CD14-positive monocyte (primary cell): ENCODE data around the gene SH2D4B. TPM values are rescaled to one million over a fixed set of nuclear protein-coding genes. Genes with fewer than 3 reads are reported as not detected.

Source experiments
- DNase-seq, 3 donors: peaks; one replicate each; pipeline ENCODE4 v3.0.0-alpha.2; 2011 to 2022
- H2AFZ ChIP-seq: 2 replicates; pipeline ENCODE4 v1.6.0; 2012; ENCODE audit warnings: mild to moderate bottlenecking, low read depth, low read length, inconsistent platforms; ENCODE audit not compliant: insufficient read depth, poor library complexity, severe bottlenecking
- H3K27ac ChIP-seq, 2 donors: 1 replicate in 1 of 2; 2 replicates in 1 of 2; pipeline ENCODE4 v1.5.1; 2012 to 2013; ENCODE audit warnings: low read length in 2 of 2, control low read depth in 1 of 2, inconsistent platforms in 1 of 2, low read depth in 1 of 2, mild to moderate bottlenecking in 1 of 2
- H3K27me3 ChIP-seq, 2 donors: one replicate each; pipeline versions ENCODE4 v1.6.0 to v1.6.1; 2011 to 2013; ENCODE audit warnings: low read length in 2 of 2; ENCODE audit not compliant: control insufficient read depth in 2 of 2, insufficient read depth in 2 of 2
- H3K36me3 ChIP-seq, 2 donors: replicated peaks in 1 of 2; 1 replicate in 1 of 2; 2 replicates in 1 of 2; pipeline versions ENCODE4 v1.5.1 to v1.6.1; 2012 to 2013; ENCODE audit warnings: low read length in 2 of 2, control low read depth in 1 of 2, inconsistent platforms in 1 of 2, mild to moderate bottlenecking in 1 of 2; ENCODE audit not compliant: insufficient read depth in 2 of 2, control insufficient read depth in 1 of 2
- H3K4me1 ChIP-seq, 2 donors: 1 replicate in 1 of 2; 2 replicates in 1 of 2; pipeline versions ENCODE4 v1.5.1 to v1.6.1; 2012 to 2013; ENCODE audit warnings: low read length in 2 of 2, control low read depth in 1 of 2, inconsistent platforms in 1 of 2, mild to moderate bottlenecking in 1 of 2, moderate library complexity in 1 of 2; ENCODE audit not compliant: insufficient read depth in 2 of 2, control insufficient read depth in 1 of 2
- H3K4me2 ChIP-seq: replicated peaks from 2 replicates; pipeline ENCODE3; 2012; ENCODE audit warnings: low read length, moderate library complexity, mild to moderate bottlenecking; ENCODE audit not compliant: poor library complexity, severe bottlenecking; ENCODE audit errors: extremely low read depth
- H3K4me3 ChIP-seq, 3 experiments: fragments of 200-600 bp in 1 of 3; sonication (generic) in 1 of 3; replicated peaks in 1 of 3; 1 replicate in 2 of 3; 2 replicates in 1 of 3; pipeline ENCODE4 v1.5.1; 2011 to 2013; ENCODE audit warnings: low read length in 3 of 3, mild to moderate bottlenecking in 3 of 3, control low read depth in 2 of 3, low read depth in 2 of 3, inconsistent platforms in 1 of 3, moderate library complexity in 1 of 3
- H3K79me2 ChIP-seq: 2 replicates; pipeline ENCODE4 v1.6.0; 2012; ENCODE audit warnings: mild to moderate bottlenecking, control low read depth, inconsistent platforms, low read length, moderate library complexity; ENCODE audit not compliant: insufficient read depth
- H3K9ac ChIP-seq: 2 replicates; pipeline ENCODE4 v1.6.0; 2017; ENCODE audit warnings: low read length, mild to moderate bottlenecking; ENCODE audit not compliant: insufficient read depth, poor library complexity, severe bottlenecking
- H3K9me3 ChIP-seq, 2 donors: replicated peaks in 1 of 2; 1 replicate in 1 of 2; 2 replicates in 1 of 2; pipeline versions ENCODE4 v1.5.1 to v1.6.1; 2012 to 2013; ENCODE audit warnings: low read length in 2 of 2, control low read depth in 1 of 2; ENCODE audit not compliant: control insufficient read depth in 1 of 2, insufficient read depth in 1 of 2
- H4K20me1 ChIP-seq: 2 replicates; pipeline ENCODE4 v1.6.0; 2012; ENCODE audit warnings: mild to moderate bottlenecking, low read length, control low read depth, moderate library complexity; ENCODE audit not compliant: insufficient read depth
- H3K27ac Mint-ChIP-seq, 7 donors: one replicate each; pipeline ENCODE4 v1.8.0; 2020; ENCODE audit warnings: mild to moderate bottlenecking in 7 of 7, mixed read lengths in 7 of 7, moderate library complexity in 6 of 7, inconsistent platforms in 2 of 7
- H3K27me3 Mint-ChIP-seq, 3 donors: one replicate each; pipeline ENCODE4 v1.8.0; 2021 to 2022; ENCODE audit warnings: low read depth in 3 of 3, mild to moderate bottlenecking in 3 of 3, mixed read lengths in 3 of 3, moderate library complexity in 3 of 3, inconsistent platforms in 1 of 3
- H3K36me3 Mint-ChIP-seq, 2 donors: one replicate each; pipeline ENCODE4 v1.8.0; 2020; ENCODE audit warnings: mixed read lengths in 2 of 2, inconsistent platforms in 1 of 2, mild to moderate bottlenecking in 1 of 2
- H3K4me1 Mint-ChIP-seq: one replicate; pipeline ENCODE4 v1.8.0; 2020; ENCODE audit warnings: mild to moderate bottlenecking, mixed read lengths
- H3K4me3 Mint-ChIP-seq, 2 donors: one replicate each; pipeline ENCODE4 v1.8.0; 2020; ENCODE audit warnings: mild to moderate bottlenecking in 2 of 2, mixed read lengths in 2 of 2, moderate library complexity in 1 of 2
- H3K9me3 Mint-ChIP-seq, 7 donors: one replicate each; pipeline ENCODE4 v1.8.0; 2020 to 2022; ENCODE audit warnings: mixed read lengths in 7 of 7, mild to moderate bottlenecking in 6 of 7, moderate library complexity in 6 of 7, inconsistent platforms in 2 of 7
- WGBS: methylation state at CpG from one replicate; pipeline ENCODE4 v1.1.5; 2013; ENCODE audit warnings: missing lambda C conversion rate; ENCODE audit not compliant: insufficient coverage; 5-methylcytosine and 5-hydroxymethylcytosine counted together
- intact Hi-C, 2 donors: fragments of 100-400 bp; cut with micrococcal nuclease; formaldehyde crosslinking; loops; one replicate each; pipeline versions ENCODE4 v1.15.0 to v1.15.1; 2023
- polyA plus RNA-seq, 3 donors: library from polyadenylated mRNA; depleted of rRNA in 1 of 3; unstranded in 2 of 3; stranded (reverse) in 1 of 3; fragments of 300-500 nt in 2 of 3; fragments of >200 nt in 1 of 3; fragmentation: Illumina TruSeq in 2 of 3; gene quantifications; 1 replicate in 2 of 3; 2 replicates in 1 of 3; pipeline ENCODE4 v1.2.3, GENCODE V29; 2012 to 2021
- TF ChIP-seq, protein P1 (sequence below): fragments of 200-600 bp; IDR thresholded peaks from one replicate; pipeline ENCODE4 v1.8.0; 2022; ENCODE audit warnings: antibody characterized with exemption, mild to moderate bottlenecking

Gene SH2D4B
- polyA plus RNA-seq, 3 donors = 0.01 TPM; not detected in 2

DNA sequence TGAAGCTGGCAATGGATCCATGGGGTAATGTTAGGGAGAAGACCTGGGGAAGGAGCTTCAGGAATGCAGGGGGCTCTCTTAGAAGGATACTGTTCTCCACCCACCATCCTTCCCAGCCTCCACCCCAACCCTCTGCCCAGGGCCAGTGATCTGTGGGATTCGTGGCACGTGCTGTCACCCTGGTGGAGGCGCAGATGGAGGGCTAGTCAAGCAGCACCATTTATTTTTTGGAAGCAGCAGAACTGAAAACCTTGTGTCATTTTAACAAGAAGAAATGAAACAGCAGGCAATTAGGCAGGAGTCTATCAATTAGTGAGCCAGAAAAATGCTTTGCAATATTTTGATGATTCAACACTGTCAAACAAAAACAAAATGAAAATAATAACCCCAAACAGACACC, 155.9 kb downstream of the SH2D4B start:
- H3K4me2 ChIP-seq = no peak overlapping the region
- H2AFZ ChIP-seq = no peak overlapping the region
- no peaks in the 10 kb centered on the region for H3K9me3 ChIP-seq
- H3K27ac ChIP-seq = no peak overlapping the region
- H3K9ac ChIP-seq = no peak overlapping the region
- H4K20me1 ChIP-seq = no peaks in the 10 kb centered on the region
- DNase-seq = no peak
- no peaks in the 10 kb centered on the region for H3K36me3 ChIP-seq
- WGBS = 92% methylated on average over 3 of the region's 3 CpGs
- peaks cover 0 to 2% of the 10 kb centered on the region in 2 donors for H3K27me3 ChIP-seq
- intact Hi-C loops = no loop called here
- TF ChIP-seq, protein P1, sequence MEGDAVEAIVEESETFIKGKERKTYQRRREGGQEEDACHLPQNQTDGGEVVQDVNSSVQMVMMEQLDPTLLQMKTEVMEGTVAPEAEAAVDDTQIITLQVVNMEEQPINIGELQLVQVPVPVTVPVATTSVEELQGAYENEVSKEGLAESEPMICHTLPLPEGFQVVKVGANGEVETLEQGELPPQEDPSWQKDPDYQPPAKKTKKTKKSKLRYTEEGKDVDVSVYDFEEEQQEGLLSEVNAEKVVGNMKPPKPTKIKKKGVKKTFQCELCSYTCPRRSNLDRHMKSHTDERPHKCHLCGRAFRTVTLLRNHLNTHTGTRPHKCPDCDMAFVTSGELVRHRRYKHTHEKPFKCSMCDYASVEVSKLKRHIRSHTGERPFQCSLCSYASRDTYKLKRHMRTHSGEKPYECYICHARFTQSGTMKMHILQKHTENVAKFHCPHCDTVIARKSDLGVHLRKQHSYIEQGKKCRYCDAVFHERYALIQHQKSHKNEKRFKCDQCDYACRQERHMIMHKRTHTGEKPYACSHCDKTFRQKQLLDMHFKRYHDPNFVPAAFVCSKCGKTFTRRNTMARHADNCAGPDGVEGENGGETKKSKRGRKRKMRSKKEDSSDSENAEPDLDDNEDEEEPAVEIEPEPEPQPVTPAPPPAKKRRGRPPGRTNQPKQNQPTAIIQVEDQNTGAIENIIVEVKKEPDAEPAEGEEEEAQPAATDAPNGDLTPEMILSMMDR = no peak
- peak overlapping the region in 1 of 7 donors; percentile 57 for H3K27ac Mint-ChIP-seq
- no peaks in the 10 kb centered on the region for H3K79me2 ChIP-seq
- no peaks in the 10 kb centered on the region for H3K4me1 Mint-ChIP-seq
- H3K9me3 Mint-ChIP-seq = no peaks in the 10 kb centered on the region
- no peak overlapping the region for H3K4me3 ChIP-seq
- no peak overlapping the region for H3K4me3 Mint-ChIP-seq
- peaks cover 3 to 11% (median 6%) of the 10 kb centered on the region in 3 donors for H3K27me3 Mint-ChIP-seq
- no peaks in the 10 kb centered on the region for H3K4me1 ChIP-seq
- no peaks in the 10 kb centered on the region for H3K36me3 Mint-ChIP-seq

DNA sequence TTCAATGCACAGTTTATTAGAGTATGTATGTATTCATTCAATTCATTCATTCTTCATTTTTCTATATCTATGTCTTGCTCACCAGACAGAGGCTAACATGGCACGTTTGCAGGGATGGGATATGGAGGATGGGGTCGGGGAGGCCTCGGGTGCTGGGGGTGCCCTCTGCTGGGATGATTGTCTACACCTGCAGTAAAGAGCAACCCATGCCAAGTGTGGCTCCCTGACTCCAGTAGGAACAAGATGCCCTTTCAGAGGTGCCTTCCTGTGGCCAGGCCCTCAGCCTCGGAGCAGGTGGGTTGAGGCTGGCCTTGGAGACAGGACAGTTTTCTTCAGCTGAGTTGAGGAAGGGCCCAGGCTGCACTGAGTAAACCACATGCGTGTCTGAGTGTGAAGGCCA, 157.2 kb downstream of the SH2D4B start:
- no peaks in the 10 kb centered on the region for H3K4me1 ChIP-seq
- H3K27me3 ChIP-seq = no peaks in the 10 kb centered on the region
- H3K4me2 ChIP-seq = no peak overlapping the region
- WGBS = 90% methylated on average over 4 of the region's 5 CpGs
- no peak overlapping the region for H3K27ac ChIP-seq
- H2AFZ ChIP-seq = no peak overlapping the region
- no peaks in the 10 kb centered on the region for H4K20me1 ChIP-seq
- no peaks in the 10 kb centered on the region for H3K79me2 ChIP-seq
- Mint-ChIP-seq H3K27me3 (peaks cover 2 to 11% (median 6%) of the 10 kb centered on the region in 3 donors), H3K27ac (no peak overlapping the region), H3K4me3 (no peak overlapping the region), H3K4me1 (no peaks in the 10 kb centered on the region), H3K36me3 (no peaks in the 10 kb centered on the region), H3K9me3 (no peaks in the 10 kb centered on the region)
- H3K9ac ChIP-seq = no peak overlapping the region
- no peaks in the 10 kb centered on the region for H3K36me3 ChIP-seq
- no peak for DNase-seq
- intact Hi-C loops = no loop called here
- no peaks in the 10 kb centered on the region for H3K9me3 ChIP-seq
- TF ChIP-seq, protein P1 = no peak
- H3K4me3 ChIP-seq = no peak overlapping the region

Other genes with a start within 250 kb of the SH2D4B start
- not detected for gene MAT1A, start 248.2 kb upstream of the SH2D4B start, polyA plus RNA-seq
- not detected for gene DYDC1, start 181.1 kb upstream of the SH2D4B start, polyA plus RNA-seq
- gene DYDC2, start 181.1 kb upstream of the SH2D4B start, polyA plus RNA-seq = not detected
- 1 to 10 TPM in 2 of 3 donors, under 1 TPM in 1; 0.61 to 4.1 (median 3.4) TPM for gene PRXL2A, start 129.4 kb upstream of the SH2D4B start, polyA plus RNA-seq
- gene TSPAN14, start 83.6 kb upstream of the SH2D4B start, polyA plus RNA-seq = 100 to 1,000 TPM; 123 to 160 (median 146) TPM